Suprapubic skin (tissue), 4 donors: ENCODE results near the gene PNPLA4. TPM values are rescaled to one million over a fixed set of nuclear protein-coding genes. Genes with fewer than 3 reads are reported as not detected.

Source experiments
- DNase-seq, 2 donors: peaks; one replicate each; pipeline ENCODE4 v3.0.0-alpha.2; 2019; ENCODE audit warnings: low spot score in 2 of 2
- H3K27ac ChIP-seq: fragments of 200-600 bp; sonication (generic); one replicate; pipeline ENCODE4 v1.5.1; 2019
- H3K27me3 ChIP-seq: fragments of 200-600 bp; sonication (generic); one replicate; pipeline ENCODE4 v1.5.1; 2019
- H3K36me3 ChIP-seq: fragments of 200-600 bp; sonication (generic); one replicate; pipeline ENCODE4 v1.5.1; 2019
- H3K4me1 ChIP-seq: fragments of 200-600 bp; sonication (generic); one replicate; pipeline ENCODE4 v1.5.1; 2019
- H3K4me3 ChIP-seq: fragments of 200-600 bp; sonication (generic); one replicate; pipeline ENCODE4 v1.5.1; 2019; ENCODE audit warnings: mild to moderate bottlenecking
- H3K9me3 ChIP-seq: fragments of 200-600 bp; sonication (generic); one replicate; pipeline ENCODE4 v1.5.1; 2019
- EP300 ChIP-seq: sonication (generic); formaldehyde crosslinking; IDR thresholded peaks from one replicate; pipeline ENCODE4 v1.6.1; 2017; ENCODE audit warnings: antibody characterized with exemption
- POLR2A ChIP-seq, 2 donors: fragments of 450-650 bp; IDR thresholded peaks; one replicate each; pipeline ENCODE4 v1.6.1; 2017; ENCODE audit warnings: antibody characterized with exemption in 2 of 2, mild to moderate bottlenecking in 2 of 2, moderate library complexity in 2 of 2
- POLR2AphosphoS5 ChIP-seq, 3 donors: sonication (generic); formaldehyde crosslinking; IDR thresholded peaks; one replicate each; pipeline ENCODE4 v1.6.1; 2017; ENCODE audit warnings: antibody characterized with exemption in 3 of 3
- WGBS: methylation state at CpG from one replicate; pipeline ENCODE4 v1.1.5; 2018; 5-methylcytosine and 5-hydroxymethylcytosine counted together
- total RNA-seq, 4 donors: library from RNA; depleted of rRNA; stranded (reverse); fragments of >200 nt; gene quantifications; one replicate each; pipeline ENCODE4 v1.1.0, GENCODE V29; 2016
- TF ChIP-seq, protein P1 (sequence below), 2 donors: fragments of 200-600 bp in 1 of 2; fragments of 450-650 bp in 1 of 2; sonication (generic) in 1 of 2; IDR thresholded peaks; one replicate each; pipeline ENCODE4 v1.5.1; 2016 to 2019; ENCODE audit warnings: antibody characterized with exemption in 2 of 2, mild to moderate bottlenecking in 1 of 2, moderate library complexity in 1 of 2

Gene PNPLA4, protein sequence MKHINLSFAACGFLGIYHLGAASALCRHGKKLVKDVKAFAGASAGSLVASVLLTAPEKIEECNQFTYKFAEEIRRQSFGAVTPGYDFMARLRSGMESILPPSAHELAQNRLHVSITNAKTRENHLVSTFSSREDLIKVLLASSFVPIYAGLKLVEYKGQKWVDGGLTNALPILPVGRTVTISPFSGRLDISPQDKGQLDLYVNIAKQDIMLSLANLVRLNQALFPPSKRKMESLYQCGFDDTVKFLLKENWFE
- total RNA-seq: 10 to 100 TPM; 10.9 to 15.7 (median 12.1) TPM

- DNase-seq: peak; percentile 82 to 84
Observed at GRCh38 chrX:7927259-7928167, at the start of gene PNPLA4. Gene PNPLA4, minus strand, starts transcription at chrX:7927413. Its CDS starts 1,294 bp downstream, at chrX:7926119.

DNA sequence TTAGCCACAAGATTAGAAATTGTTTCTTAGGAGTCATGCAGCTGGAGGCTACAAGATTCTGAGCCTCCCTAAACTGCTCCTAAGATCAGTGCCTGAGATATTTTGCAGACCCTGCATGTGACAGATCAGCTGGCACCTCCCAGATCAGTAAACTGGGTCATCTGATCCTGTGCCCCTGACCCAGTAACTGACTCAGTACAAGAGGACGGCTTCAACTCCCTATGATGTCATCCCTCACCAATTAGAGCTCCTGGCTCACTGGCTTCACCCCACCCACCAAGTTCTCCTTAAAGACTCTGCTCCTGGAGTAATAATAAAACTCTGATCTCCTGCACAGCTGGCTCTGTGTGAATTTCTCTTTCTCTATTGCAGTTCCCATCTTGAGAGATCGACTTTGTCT lies 45.4 kb upstream of the PNPLA4 start:
- WGBS: 62% methylated on average over 2 of the region's 2 CpGs
- Histone ChIP-seq H3K4me3 (no peak overlapping the region), H3K36me3 (no peaks in the 10 kb centered on the region), H3K4me1 (no peaks in the 10 kb centered on the region), H3K27ac (no peak overlapping the region), H3K27me3 (no peaks in the 10 kb centered on the region), H3K9me3 (no peaks in the 10 kb centered on the region)
- DNase-seq: no peak
- TF ChIP-seq POLR2AphosphoS5 (IDR thresholded peaks at IDR 0.05) (no peak), EP300 (no peak), POLR2A (IDR thresholded peaks at IDR 0.05) (no peak)
- TF ChIP-seq, protein P1, sequence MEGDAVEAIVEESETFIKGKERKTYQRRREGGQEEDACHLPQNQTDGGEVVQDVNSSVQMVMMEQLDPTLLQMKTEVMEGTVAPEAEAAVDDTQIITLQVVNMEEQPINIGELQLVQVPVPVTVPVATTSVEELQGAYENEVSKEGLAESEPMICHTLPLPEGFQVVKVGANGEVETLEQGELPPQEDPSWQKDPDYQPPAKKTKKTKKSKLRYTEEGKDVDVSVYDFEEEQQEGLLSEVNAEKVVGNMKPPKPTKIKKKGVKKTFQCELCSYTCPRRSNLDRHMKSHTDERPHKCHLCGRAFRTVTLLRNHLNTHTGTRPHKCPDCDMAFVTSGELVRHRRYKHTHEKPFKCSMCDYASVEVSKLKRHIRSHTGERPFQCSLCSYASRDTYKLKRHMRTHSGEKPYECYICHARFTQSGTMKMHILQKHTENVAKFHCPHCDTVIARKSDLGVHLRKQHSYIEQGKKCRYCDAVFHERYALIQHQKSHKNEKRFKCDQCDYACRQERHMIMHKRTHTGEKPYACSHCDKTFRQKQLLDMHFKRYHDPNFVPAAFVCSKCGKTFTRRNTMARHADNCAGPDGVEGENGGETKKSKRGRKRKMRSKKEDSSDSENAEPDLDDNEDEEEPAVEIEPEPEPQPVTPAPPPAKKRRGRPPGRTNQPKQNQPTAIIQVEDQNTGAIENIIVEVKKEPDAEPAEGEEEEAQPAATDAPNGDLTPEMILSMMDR (IDR thresholded peaks at IDR 0.05): no peak

More at GRCh38 chrX:7927259-7928167, at the start of gene PNPLA4:
- Histone ChIP-seq H3K27ac (peak within 1 kb of the TSS; percentile 81), H3K4me3 (peak within 1 kb of the TSS; percentile 56), H3K9me3 (no peaks in the 10 kb centered on the region), H3K27me3 (no peaks in the 10 kb centered on the region), H3K36me3 (peaks cover 3% of the 10 kb centered on the region), H3K4me1 (peaks cover 4% of the 10 kb centered on the region)
- 8% methylated on average over 27 of the region's 52 CpGs for WGBS
- TF ChIP-seq, protein P1 (IDR thresholded peaks at IDR 0.05): peak in 1 of 2 donors; percentile 15
- TF ChIP-seq POLR2A (IDR thresholded peaks at IDR 0.05) (peak in 1 of 2 donors; percentile 39), POLR2AphosphoS5 (IDR thresholded peaks at IDR 0.05) (no peak)

DNA sequence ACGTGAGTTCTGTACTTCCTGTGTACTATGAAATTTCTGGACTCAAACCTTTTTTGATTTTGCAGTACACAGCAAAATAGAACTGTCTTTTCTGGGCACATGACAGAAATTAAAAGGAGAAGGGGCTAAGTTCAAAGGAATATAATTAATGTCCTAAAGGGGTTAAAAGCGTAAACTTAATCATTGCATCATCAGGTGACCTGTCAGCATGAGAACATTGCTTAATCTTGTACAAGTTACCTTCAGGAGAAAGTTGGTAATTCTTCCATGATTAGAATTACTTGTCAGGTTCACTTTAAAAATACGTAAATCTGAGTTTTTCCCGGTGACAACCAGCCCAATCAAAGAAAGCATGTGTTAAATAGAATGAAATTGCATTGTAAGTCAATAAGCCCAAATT lies 43.2 kb upstream of the PNPLA4 start:
- WGBS: 90% methylated on average over 4 of the region's 4 CpGs

GRCh38 chrX:7965436-7965835 lies 38.2 kb upstream of the PNPLA4 start:
- no peak for TF ChIP-seq EP300
- no peak for TF ChIP-seq POLR2AphosphoS5 (IDR thresholded peaks at IDR 0.05)
- no peak for TF ChIP-seq POLR2A (IDR thresholded peaks at IDR 0.05)
- TF ChIP-seq, protein P1 (IDR thresholded peaks at IDR 0.05): no peak
- DNase-seq: no peak
- H3K9me3 ChIP-seq: no peaks in the 10 kb centered on the region
- no peaks in the 10 kb centered on the region for H3K27me3 ChIP-seq
- H3K36me3 ChIP-seq: no peaks in the 10 kb centered on the region
- no peak overlapping the region for H3K4me3 ChIP-seq
- no peak overlapping the region for H3K27ac ChIP-seq
- no peaks in the 10 kb centered on the region for H3K4me1 ChIP-seq
- 54% methylated on average over 5 of the region's 5 CpGs for WGBS

More for the DNA sequence above, 43.2 kb upstream of the PNPLA4 start:
- Histone ChIP-seq H3K36me3 (no peaks in the 10 kb centered on the region), H3K4me1 (no peaks in the 10 kb centered on the region), H3K9me3 (no peaks in the 10 kb centered on the region), H3K4me3 (no peak overlapping the region), H3K27me3 (no peaks in the 10 kb centered on the region), H3K27ac (no peak overlapping the region)
- no peak for DNase-seq
- TF ChIP-seq EP300: no peak
- no peak for TF ChIP-seq POLR2AphosphoS5 (IDR thresholded peaks at IDR 0.05)
- TF ChIP-seq, protein P1 (IDR thresholded peaks at IDR 0.05): no peak
- no peak for TF ChIP-seq POLR2A (IDR thresholded peaks at IDR 0.05)

GRCh38 chrX:7960246-7960645 lies 33.0 kb upstream of the PNPLA4 start:
- Histone ChIP-seq H3K27me3 (no peaks in the 10 kb centered on the region), H3K27ac (no peak overlapping the region), H3K4me1 (no peaks in the 10 kb centered on the region), H3K36me3 (no peaks in the 10 kb centered on the region), H3K4me3 (no peak overlapping the region), H3K9me3 (no peaks in the 10 kb centered on the region)
- WGBS: 53% methylated on average over 1 of the region's 1 CpG
- no peak for DNase-seq
- TF ChIP-seq EP300 (no peak), POLR2AphosphoS5 (IDR thresholded peaks at IDR 0.05) (no peak), POLR2A (IDR thresholded peaks at IDR 0.05) (no peak)
- TF ChIP-seq, protein P1 (IDR thresholded peaks at IDR 0.05): no peak
